Common myeloid progenitor, CD34-positive (primary cell): ENCODE results near the gene SLAMF1.
A peak's percentile ranks its signal among the peaks of the same experiment; 100 is the strongest.

ENCODE experiments used
- CTCF ChIA-PET: fragments of 350-600 bp; sonication (Branson Sonifier 250); formaldehyde crosslinking; loops from one replicate; lab custom pipeline; 2021; ENCODE audit warnings: antibody characterized with exemption; lab: Charles Lee
- POLR2A ChIA-PET: fragments of 350-600 bp; sonication (Branson Sonifier 250); formaldehyde crosslinking; loops from one replicate; lab custom pipeline; 2021; ENCODE audit warnings: antibody characterized with exemption; lab: Charles Lee
- DNase-seq, 3 donors: peaks; one replicate each; pipeline versions ENCODE4 v3.0.0 to v3.0.0-alpha.2; 2013
- H3K27ac ChIP-seq, 2 experiments: 1 replicate in 1 of 2; 2 replicates in 1 of 2; pipeline ENCODE4 v1.7.0; 2013; ENCODE audit warnings: inconsistent platforms in 2 of 2, low read length in 2 of 2, mild to moderate bottlenecking in 2 of 2, low read depth in 1 of 2, moderate library complexity in 1 of 2; ENCODE audit not compliant: severe bottlenecking in 2 of 2, insufficient read depth in 1 of 2, poor library complexity in 1 of 2
- H3K27me3 ChIP-seq, 5 experiments: replicated peaks in 2 of 5; 1 replicate in 3 of 5; 2 replicates in 2 of 5; pipeline versions ENCODE4 v1.6.1 to v1.7.0; 2013; ENCODE audit warnings: low read length in 4 of 5, mild to moderate bottlenecking in 2 of 5, moderate library complexity in 2 of 5, inconsistent platforms in 1 of 5; ENCODE audit not compliant: insufficient read depth in 5 of 5, control insufficient read depth in 4 of 5
- H3K36me3 ChIP-seq, 4 experiments: 1 replicate in 2 of 4; 2 replicates in 2 of 4; pipeline versions ENCODE4 v1.6.1 to v1.7.0; 2013; ENCODE audit warnings: low read length in 3 of 4, control low read depth in 1 of 4, mild to moderate bottlenecking in 1 of 4; ENCODE audit not compliant: control insufficient read depth in 4 of 4, insufficient read depth in 4 of 4
- H3K4me1 ChIP-seq, 4 experiments: 1 replicate in 3 of 4; 2 replicates in 1 of 4; pipeline versions ENCODE4 v1.6.1 to v1.7.1; 2013; ENCODE audit warnings: low read length in 3 of 4, mild to moderate bottlenecking in 3 of 4, control low read depth in 1 of 4, inconsistent platforms in 1 of 4, moderate library complexity in 1 of 4; ENCODE audit not compliant: control insufficient read depth in 4 of 4, insufficient read depth in 4 of 4; ENCODE audit errors: control extremely low read depth in 1 of 4
- H3K4me3 ChIP-seq, 7 experiments: 1 replicate in 4 of 7; 2 replicates in 3 of 7; pipeline versions ENCODE4 v1.5.1 to v1.7.0; 2013; ENCODE audit warnings: mild to moderate bottlenecking in 7 of 7, low read length in 6 of 7, moderate library complexity in 6 of 7, inconsistent platforms in 2 of 7, low read depth in 2 of 7, control low read depth in 1 of 7; ENCODE audit not compliant: insufficient read depth in 4 of 7, control insufficient read depth in 1 of 7; ENCODE audit errors: extremely low read depth in 1 of 7
- H3K9me3 ChIP-seq, 5 experiments: 1 replicate in 4 of 5; 2 replicates in 1 of 5; pipeline versions ENCODE4 v1.6.1 to v1.7.1; 2013; ENCODE audit warnings: low read length in 4 of 5, mild to moderate bottlenecking in 2 of 5, inconsistent platforms in 1 of 5, low read depth in 1 of 5, moderate library complexity in 1 of 5; ENCODE audit not compliant: control insufficient read depth in 4 of 5, insufficient read depth in 2 of 5; ENCODE audit errors: control extremely low read depth in 1 of 5
- WGBS: methylation state at CpG from one replicate; pipeline ENCODE4 v1.1.5; 2013; ENCODE audit not compliant: insufficient coverage; 5-methylcytosine and 5-hydroxymethylcytosine counted together

Gene SLAMF1

DNA sequence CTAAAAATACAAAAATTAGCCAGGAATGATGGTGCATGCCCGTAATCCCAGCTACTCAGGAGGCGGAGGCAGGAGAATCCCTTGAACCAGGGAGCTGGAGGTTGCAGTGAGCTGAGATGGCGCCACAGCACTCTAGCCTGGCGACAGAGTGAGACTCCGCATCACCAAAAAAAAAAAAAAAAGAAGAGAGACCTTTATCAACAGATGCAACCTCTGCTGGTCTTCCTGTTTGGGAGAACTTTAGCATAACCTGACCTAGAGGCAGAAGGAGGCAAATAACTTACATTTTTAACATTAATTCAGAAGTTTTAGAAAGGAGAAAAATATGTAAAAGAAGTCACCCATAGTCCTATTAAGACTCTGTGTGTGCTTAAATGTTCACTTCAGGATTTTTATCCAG is 32.4 kb downstream of the SLAMF1 start:
- no peaks in the 10 kb centered on the region for H3K27me3 ChIP-seq
- H3K27ac ChIP-seq, result no peak overlapping the region
- no peak overlapping the region for H3K4me3 ChIP-seq
- H3K4me1 ChIP-seq, result peaks cover 2 to 7% (median 5%) of the 10 kb centered on the region in 4 experiments
- H3K9me3 ChIP-seq, result peaks cover 0 to 4% (median 0%) of the 10 kb centered on the region in 5 experiments
- ChIA-PET POLR2A (no interaction called here), CTCF (interaction anchor here (0.7 to 10.6 kb wide), 3 partner anchors 10 to 268 kb away, joined by 3 to 120 read pairs (median 8); no protein-coding TSS in a partner anchor)
- DNase-seq, result peak in 2 of 3 donors; percentile 53 to 63
- 88% methylated on average over 1 of the region's 5 CpGs for WGBS
- H3K36me3 ChIP-seq, result no peaks in the 10 kb centered on the region

GRCh38 chr1:160612613-160613218 is 34.1 kb downstream of the SLAMF1 start:
- Histone ChIP-seq H3K36me3 (no peaks in the 10 kb centered on the region), H3K4me3 (no peak overlapping the region), H3K9me3 (no peaks in the 10 kb centered on the region), H3K27me3 (no peaks in the 10 kb centered on the region), H3K4me1 (peaks cover 2 to 10% (median 5%) of the 10 kb centered on the region in 4 experiments), H3K27ac (no peak overlapping the region)
- DNase-seq, result no peak
- ChIA-PET POLR2A (no interaction called here), CTCF (interaction anchor here (0.7 to 10.6 kb wide), 9 partner anchors 9 to 201 kb away, joined by 3 to 120 read pairs (median 3); no protein-coding TSS in a partner anchor)
- 98% methylated on average over 6 of the region's 6 CpGs for WGBS

- H3K27me3 ChIP-seq, result no peaks in the 10 kb centered on the region
- no peak overlapping the region for H3K4me3 ChIP-seq
- 38% methylated on average over 1 of the region's 1 CpG for WGBS
- H3K9me3 ChIP-seq, result no peaks in the 10 kb centered on the region
- no peak overlapping the region for H3K27ac ChIP-seq
- no peaks in the 10 kb centered on the region for H3K36me3 ChIP-seq
- ChIA-PET CTCF (interaction anchor here (0.7 to 10.6 kb wide), 8 partner anchors 7 to 257 kb away, joined by 3 to 120 read pairs (median 6); no protein-coding TSS in a partner anchor), POLR2A (interaction anchor here (0.6 kb wide), 1 partner anchor 88 kb away, joined by 4 read pairs; the partner anchor contains the start of gene SLAMF6)
- no peak for DNase-seq
- peaks cover 2 to 18% (median 7%) of the 10 kb centered on the region in 4 experiments for H3K4me1 ChIP-seq
These were observed 36.1 kb downstream of the SLAMF1 start for GRCh38 chr1:160610569-160611242.

DNA sequence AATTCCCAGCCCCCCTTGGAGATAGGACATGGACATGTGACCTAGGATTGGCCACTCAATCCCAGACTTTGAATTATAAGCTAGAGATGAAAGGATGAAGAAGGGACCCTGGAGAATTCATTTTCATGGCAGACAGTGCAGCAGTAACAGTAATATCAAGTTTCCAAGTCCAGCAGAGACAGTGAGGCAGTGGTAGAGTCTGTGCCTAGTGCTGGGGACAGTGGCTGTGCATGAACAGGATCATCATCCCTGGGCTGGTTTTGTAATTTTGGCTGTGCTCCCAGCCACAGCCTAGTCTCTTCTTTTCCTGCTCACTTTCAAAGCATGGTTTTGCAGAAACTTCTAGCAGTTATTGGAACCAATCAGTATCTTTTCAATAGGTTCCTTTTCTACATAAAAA is 37.9 kb downstream of the SLAMF1 start:
- H3K4me3 ChIP-seq, result no peak overlapping the region
- DNase-seq, result no peak
- no peaks in the 10 kb centered on the region for H3K36me3 ChIP-seq
- no peaks in the 10 kb centered on the region for H3K27me3 ChIP-seq
- H3K9me3 ChIP-seq, result peaks cover 0 to 9% (median 0%) of the 10 kb centered on the region in 5 experiments
- H3K27ac ChIP-seq, result no peak overlapping the region
- peaks cover 0 to 18% (median 4%) of the 10 kb centered on the region in 4 experiments for H3K4me1 ChIP-seq
- CTCF ChIA-PET, result interaction anchor here (0.8 to 10.6 kb wide), 16 partner anchors 9 to 254 kb away, joined by 3 to 120 read pairs (median 5); no protein-coding TSS in a partner anchor
- POLR2A ChIA-PET, result interaction anchor here (1.0 kb wide), 1 partner anchor 55 kb away, joined by 3 read pairs; no protein-coding TSS in a partner anchor

- Histone ChIP-seq H3K4me1 (peaks cover 0 to 18% (median 4%) of the 10 kb centered on the region in 4 experiments), H3K27me3 (no peaks in the 10 kb centered on the region), H3K36me3 (no peaks in the 10 kb centered on the region), H3K27ac (no peak overlapping the region), H3K9me3 (peaks cover 0 to 10% (median 0%) of the 10 kb centered on the region in 5 experiments), H3K4me3 (no peak overlapping the region)
- ChIA-PET POLR2A (interaction anchor here (1.0 kb wide), 1 partner anchor 55 kb away, joined by 3 read pairs; no protein-coding TSS in a partner anchor), CTCF (interaction anchor here (1.1 to 10.6 kb wide), 15 partner anchors 9 to 254 kb away, joined by 3 to 120 read pairs (median 6); no protein-coding TSS in a partner anchor)
- DNase-seq, result no peak
- WGBS, result no CpG with 5 or more reads among the region's 2 CpGs
These were observed 38.3 kb downstream of the SLAMF1 start for GRCh38 chr1:160608514-160608913.

DNA sequence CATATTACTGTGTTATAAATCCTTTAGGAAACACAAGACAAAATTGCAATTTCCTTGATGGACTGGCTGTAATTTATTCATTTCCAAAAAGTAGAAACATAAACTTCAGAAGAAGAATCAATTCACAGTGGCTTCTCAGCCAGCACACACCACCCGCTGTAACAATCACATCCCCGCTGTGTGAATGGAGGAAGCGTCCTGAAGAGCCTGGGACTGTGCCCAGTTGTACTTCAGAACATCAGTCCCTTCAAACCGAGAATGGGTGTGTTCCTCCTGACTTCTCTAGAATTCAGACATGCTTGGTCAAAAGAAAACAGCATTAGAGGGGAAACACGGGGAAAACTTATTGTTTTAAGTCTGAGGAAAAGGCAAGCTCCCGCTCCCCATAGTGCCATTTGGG is 38.8 kb downstream of the SLAMF1 start:
- Histone ChIP-seq H3K4me1 (peaks cover 0 to 18% (median 4%) of the 10 kb centered on the region in 4 experiments), H3K27ac (no peak overlapping the region), H3K4me3 (no peak overlapping the region), H3K9me3 (peaks cover 0 to 11% (median 0%) of the 10 kb centered on the region in 5 experiments), H3K27me3 (no peaks in the 10 kb centered on the region), H3K36me3 (no peaks in the 10 kb centered on the region)
- WGBS, result 93% methylated on average over 6 of the region's 6 CpGs
- no peak for DNase-seq
- CTCF ChIA-PET, result interaction anchor here (1.1 to 10.6 kb wide), 13 partner anchors 10 to 253 kb away, joined by 3 to 120 read pairs (median 6); no protein-coding TSS in a partner anchor
- POLR2A ChIA-PET, result no interaction called here
